GM12878 (cell line): Measurements from ENCODE around the gene NUDT1. TPM values are rescaled to one million over a fixed set of nuclear protein-coding genes. Genes with fewer than 3 reads are reported as not detected.

ENCODE experiments used
- ATAC-seq: fragments of 200-7000 bp; cut with Tn5 transposase; 3 replicates; pipeline ENCODE4 v1.9.1; 2020; ENCODE audit warnings: mild to moderate bottlenecking, moderate library complexity
- BruUV-seq: library from RNA; stranded (reverse); fragments of 400-500 nt; replicated peaks from 2 replicates; lab custom pipeline; 2021; lab: Mats Ljungman, UMichigan
- CTCF ChIA-PET: fragments of 300-600 bp; sonication (Branson Sonifier 250); formaldehyde crosslinking; extraction: SDS; loops from one replicate; lab custom pipeline; 2021; ENCODE audit warnings: inconsistent platforms; lab: Yijun Ruan, JAX
- POLR2A ChIA-PET: fragments of 350-600 bp; formaldehyde crosslinking; extraction: SDS; loops from one replicate; lab custom pipeline; 2021; ENCODE audit warnings: inconsistent platforms; lab: Charles Lee
- RAD21 ChIA-PET: fragments of 300-600 bp; sonication (Branson Sonifier 250); formaldehyde crosslinking; loops from one replicate; lab custom pipeline; 2023; ENCODE audit warnings: antibody characterized with exemption; ENCODE audit not compliant: unreplicated experiment; lab: Charles Lee
- SMC1A ChIA-PET: fragments of 300-600 bp; sonication (Branson Sonifier 250); formaldehyde crosslinking; loops from one replicate; lab custom pipeline; 2023; ENCODE audit not compliant: unreplicated experiment, uncharacterized antibody; lab: Charles Lee
- DNase-seq: peaks from one replicate; pipeline ENCODE4 v3.0.0-alpha.2; 2011; ENCODE audit warnings: low read depth, low spot score
- FAIRE-seq: peaks from 3 replicates; lab custom pipeline; 2011; peaks lifted over from hg19 to GRCh38; lab: Jason Lieb, UNC
- H2AFZ ChIP-seq: 2 replicates; pipeline ENCODE4 v1.6.0; 2011; ENCODE audit warnings: low read depth, low read length, control low read depth; ENCODE audit not compliant: control insufficient read depth
- H3K27ac ChIP-seq: 2 replicates; pipeline ENCODE4 v1.5.1; 2011; ENCODE audit warnings: control low read depth; ENCODE audit not compliant: control insufficient read depth, insufficient read depth
- H3K27me3 ChIP-seq, 2 experiments: replicated peaks in 1 of 2; 2 replicates each; pipeline versions ENCODE4 v1.6.0 to v1.6.1; 2011; ENCODE audit warnings: low read length in 1 of 2; ENCODE audit not compliant: control insufficient read depth in 2 of 2, insufficient read depth in 2 of 2
- H3K36me3 ChIP-seq, 2 experiments: 2 replicates each; pipeline ENCODE4 v1.5.1; 2011; ENCODE audit warnings: low read length in 1 of 2; ENCODE audit not compliant: control insufficient read depth in 2 of 2, insufficient read depth in 2 of 2
- H3K4me1 ChIP-seq: 2 replicates; pipeline ENCODE4 v1.6.1; 2011; ENCODE audit warnings: mild to moderate bottlenecking, low read length, moderate library complexity, mixed read lengths; ENCODE audit not compliant: control insufficient read depth, insufficient read depth
- H3K4me2 ChIP-seq: 2 replicates; pipeline ENCODE4 v1.6.0; 2011; ENCODE audit warnings: control low read depth; ENCODE audit not compliant: control insufficient read depth, insufficient read depth
- H3K4me3 ChIP-seq: fragments of 200-600 bp; sonication (generic); 2 replicates; pipeline ENCODE4 v1.5.1; 2016
- H3K79me2 ChIP-seq: 2 replicates; pipeline ENCODE4 v1.6.0; 2011; ENCODE audit warnings: low read length; ENCODE audit not compliant: control insufficient read depth, insufficient read depth
- H3K9ac ChIP-seq: 2 replicates; pipeline ENCODE4 v1.8.0; 2011; ENCODE audit warnings: low read length, control low read depth, mixed read lengths; ENCODE audit not compliant: control insufficient read depth, insufficient read depth
- H3K9me3 ChIP-seq: replicated peaks from 3 replicates; pipeline ENCODE4 v1.5.1; 2011; ENCODE audit warnings: mild to moderate bottlenecking, low read length; ENCODE audit not compliant: control insufficient read depth, insufficient read depth
- H4K20me1 ChIP-seq: 2 replicates; pipeline ENCODE4 v1.6.0; 2011; ENCODE audit not compliant: control insufficient read depth, insufficient read depth
- CTCF ChIP-seq, 3 experiments: IDR thresholded peaks in 2 of 3; conservative IDR thresholded peaks in 1 of 3; 2 replicates each; pipeline ENCODE4 v1.5.1; 2011; ENCODE audit warnings: low read depth in 3 of 3, low read length in 3 of 3, mild to moderate bottlenecking in 3 of 3, control low read depth in 2 of 3, moderate library complexity in 2 of 3, inconsistent platforms in 1 of 3, mixed read lengths in 1 of 3; ENCODE audit not compliant: control insufficient read depth in 2 of 3, insufficient read depth in 1 of 3; ENCODE audit errors: extremely low read depth in 1 of 3
- ZBTB11 ChIP-seq: fragments of 450-650 bp; formaldehyde crosslinking; IDR thresholded peaks from 2 replicates; pipeline ENCODE4 v1.5.0; 2022; ENCODE audit warnings: mild to moderate bottlenecking, missing genetic modification characterization
- WGBS: methylation state at CpG from one replicate; pipeline ENCODE4 v1.1.6; 2016; ENCODE audit warnings: low lambda C conversion rate; ENCODE audit not compliant: insufficient replicate concordance, insufficient coverage; ENCODE audit errors: missing lambda C conversion rate; 5-methylcytosine and 5-hydroxymethylcytosine counted together
- in situ Hi-C: fragments of 300-500 bp; cut with MboI; formaldehyde crosslinking; loops from 9 replicates; pipeline ENCODE4 v1.14.3; 2018; ENCODE audit warnings: mixed read lengths
- intact Hi-C: fragments of 100-400 bp; cut with micrococcal nuclease; formaldehyde crosslinking; loops from one replicate; pipeline ENCODE4 v1.14.2; 2022; ENCODE audit not compliant: unreplicated experiment
- polyA plus RNA-seq, 11 experiments: library from polyadenylated mRNA; depleted of rRNA in 4 of 11; unstranded in 6 of 11; stranded (reverse) in 5 of 11; fragments of >200 nt; fragmentation: Nextera tagmentation in 4 of 11; fragmentation: Illumina TruSeq in 1 of 11; extraction: Ambion mirVana in 4 of 11; extraction: Trizol in 1 of 11; gene quantifications; 1 replicate in 1 of 11; 2 replicates in 10 of 11; pipeline versions ENCODE4 v1.2.1 to v1.2.3, GENCODE V29; 2011 to 2016; ENCODE audit warnings: inconsistent platforms in 2 of 11, missing spikeins in 2 of 11, low read depth in 1 of 11
- total RNA-seq, 4 experiments: library from RNA; depleted of rRNA in 3 of 4; stranded (reverse); fragments of >200 nt in 3 of 4; fragmentation: Illumina TruSeq in 1 of 4; extraction: Trizol in 1 of 4; gene quantifications; 2 replicates each; pipeline versions ENCODE4 v1.2.1 to v1.2.3, GENCODE V29; 2013 to 2021

NUDT1 gene
- total and polyA plus RNA-seq, 10 of the 15 experiments (the other 5 are each of a cell fraction or from before 2014, with no cell fraction given), result 7.7 to 122 (median 59.2) TPM

- no peak for FAIRE-seq
- POLR2A ChIA-PET, result no interaction called here
These were observed 29.1 kb upstream of the NUDT1 start for GRCh38 chr7:2212906-2213305.

More at GRCh38 chr7:2212906-2213305, 29.1 kb upstream of the NUDT1 start:
- H3K9ac ChIP-seq, result no peak overlapping the region
- no peak overlapping the region for H2AFZ ChIP-seq
- H3K9me3 ChIP-seq, result no peaks in the 10 kb centered on the region
- peaks cover 24 to 53% of the 10 kb centered on the region in 2 experiments; a peak in 3 of 4 replicates for H3K36me3 ChIP-seq
- H3K27ac ChIP-seq, result no peak overlapping the region
- TF ChIP-seq CTCF (IDR thresholded peaks at IDR 0.05 in 2 of 3, conservative IDR thresholded peaks at IDR 0.05 in 1 of 3; ENCODE audit: control insufficient read depth in 2 of 3, extremely low read depth in 1 of 3, insufficient read depth in 1 of 3, low read depth in 3 of 3, low read length in 3 of 3) (no peak), ZBTB11 (CRISPR knock-in tag) (no peak)
- intact Hi-C loops, result no loop called here
- CTCF ChIA-PET, result no interaction called here
- peaks cover 11% of the 10 kb centered on the region for H3K4me1 ChIP-seq
- DNase-seq (no peak), ATAC-seq (no peak)
- no TSS peak for BruUV-seq
- no peaks in the 10 kb centered on the region for H3K27me3 ChIP-seq
- H3K79me2 ChIP-seq, result peaks cover 3% of the 10 kb centered on the region
- SMC1A ChIA-PET, result no interaction called here
- H3K4me3 ChIP-seq, result no peak overlapping the region
- no peak overlapping the region for H3K4me2 ChIP-seq
- WGBS, result 99% methylated on average over 10 of the region's 10 CpGs
- RAD21 ChIA-PET, result interaction anchor here (1.5 kb wide), 1 partner anchor 47 kb away, joined by 4 read pairs; no protein-coding TSS in a partner anchor
- in situ Hi-C loops, result loop anchor here (5.0 to 10.0 kb wide), 2 partner anchors 548 to 641 kb away; partner anchors contain the start of gene PSMG3
- no peaks in the 10 kb centered on the region for H4K20me1 ChIP-seq
